ENCODE data around the gene RHEX.

- TF ChIP-seq CTCF (IDR thresholded peaks at IDR 0.05; ENCODE audit: low read length) (no peak), EZH2 (optimal IDR thresholded peaks at IDR 0.05; ENCODE audit: low read depth, low read length) (no peak), EZH2phosphoT487 (IDR thresholded peaks at IDR 0.05; ENCODE audit: low read length) (no peak)
Measured at GRCh38 chr1:206025283-206025820, 27.6 kb upstream of the RHEX start.
